CD1c-positive myeloid dendritic cell (primary cell): ENCODE measurements around the gene OR2AT4.
"Not testable (repeated sequence)": the region's sequence is repeated elsewhere in the genome, so short reads cannot be mapped to it uniquely, and the experiment has no call there.

ENCODE experiments used
- DNase-seq: peaks from one replicate; pipeline ENCODE4 v3.0.0-alpha.2; 2016; ENCODE audit errors: extremely low spot score

Gene OR2AT4

GRCh38 chr11:75103380-75104026 is 6.8 kb upstream of the OR2AT4 start:
- no peak for DNase-seq

- no peak for DNase-seq
Observed at GRCh38 chr11:75101424-75102128, 4.9 kb upstream of the OR2AT4 start.

- peak; percentile 78 for DNase-seq
Observed at GRCh38 chr11:75100314-75100713, 3.6 kb upstream of the OR2AT4 start.

GRCh38 chr11:75099635-75100034 is 3.0 kb upstream of the OR2AT4 start:
- DNase-seq: no peak

- not testable (repeated sequence) for DNase-seq
Observed at GRCh38 chr11:75098835-75099439, 2.3 kb upstream of the OR2AT4 start.

GRCh38 chr11:75098181-75098580 is 1.5 kb upstream of the OR2AT4 start:
- DNase-seq: not testable (repeated sequence)

- DNase-seq: no peak
Observed at GRCh38 chr11:75097173-75097557, 489 bp upstream of the OR2AT4 start.

GRCh38 chr11:75094382-75094781 is 2.3 kb downstream of the OR2AT4 start:
- DNase-seq: not testable (repeated sequence)

- no peak for DNase-seq
Observed at GRCh38 chr11:75090671-75091177, 6.0 kb downstream of the OR2AT4 start.

- DNase-seq: no peak
Observed at GRCh38 chr11:75087319-75088305, 9.1 kb downstream of the OR2AT4 start.

GRCh38 chr11:75084883-75085282 is 11.8 kb downstream of the OR2AT4 start:
- no peak for DNase-seq

GRCh38 chr11:75083217-75083605 is 13.5 kb downstream of the OR2AT4 start:
- DNase-seq: no peak

GRCh38 chr11:75082601-75083216 is 14.0 kb downstream of the OR2AT4 start:
- DNase-seq: no peak

GRCh38 chr11:75079546-75079945 is 17.1 kb downstream of the OR2AT4 start:
- no peak for DNase-seq

- DNase-seq: no peak
Observed at GRCh38 chr11:75078233-75078632, 18.4 kb downstream of the OR2AT4 start.

- DNase-seq: no peak
Observed at GRCh38 chr11:75077316-75077715, 19.4 kb downstream of the OR2AT4 start.

- no peak for DNase-seq
Observed at GRCh38 chr11:75076671-75077070, 20.0 kb downstream of the OR2AT4 start.

GRCh38 chr11:75073459-75074190 is 23.1 kb downstream of the OR2AT4 start:
- DNase-seq: no peak

GRCh38 chr11:75072582-75072981 is 24.1 kb downstream of the OR2AT4 start:
- DNase-seq: no peak

GRCh38 chr11:75069473-75069872 is 27.2 kb downstream of the OR2AT4 start:
- DNase-seq: no peak

- no peak for DNase-seq
Observed at GRCh38 chr11:75068993-75069392, 27.7 kb downstream of the OR2AT4 start.
